Measurements from ENCODE around the gene MMP24. TPM values are rescaled to one million over a fixed set of nuclear protein-coding genes. Genes with fewer than 3 reads are reported as not detected.
A peak's percentile ranks its signal among the peaks of the same experiment; 100 is the strongest.

Gene MMP24
- total RNA-seq, 1 experiment from 2014 or later = 23.0 TPM

GRCh38 chr20:35251613-35251940 lies 25.1 kb downstream of the MMP24 start:
- no peak overlapping the region for H3K4me2 ChIP-seq (ENCODE audit: insufficient read depth, insufficient read length, low read length)
- no peak overlapping the region for H2BK12ac ChIP-seq (ENCODE audit: insufficient read length, low read depth, low read length)
- Mint-ChIP-seq H3K27me3 (ENCODE audit: low read depth) (no peaks in the 10 kb centered on the region; the same call in none of the 2 replicates), H3K27ac (peak overlapping the region in 1 of 3 experiments; percentile 14; a peak in 2 of 7 replicates), H3K9me3 (no peaks in the 10 kb centered on the region; a peak in 1 of 5 replicates), H3K36me3 (ENCODE audit: insufficient read depth in 1 of 3, low read depth in 3 of 3) (peaks cover 0 to 60% (median 36%) of the 10 kb centered on the region in 3 experiments; a peak in 4 of 7 replicates), H3K4me3 (no peak overlapping the region), H3K4me1 (peaks cover 24 to 31% of the 10 kb centered on the region in 2 experiments)
- no peak for TF ChIP-seq CTCF (conservative IDR thresholded peaks at IDR 0.05)
- H2BK15ac ChIP-seq (ENCODE audit: low read depth, low read length) = no peak overlapping the region
- no peak overlapping the region for H3K27ac ChIP-seq (ENCODE audit: insufficient read length, low read depth, low read length)
- H2BK5ac ChIP-seq (ENCODE audit: insufficient read length, low read length) = no peak overlapping the region
- DNase-seq = no peak
- no peaks in the 10 kb centered on the region; the same call in 1 of the 2 replicates for H3K4me1 ChIP-seq (ENCODE audit: insufficient read depth, low read length)
- H3K79me2 ChIP-seq (ENCODE audit: insufficient read depth, low read length) = no peaks in the 10 kb centered on the region
- no peak overlapping the region for H3K23ac ChIP-seq (ENCODE audit: insufficient read length, low read depth, low read length)
- H3K9me3 ChIP-seq (ENCODE audit: control insufficient read depth, low read depth, low read length) = no peaks in the 10 kb centered on the region
- no peaks in the 10 kb centered on the region for H4K20me1 ChIP-seq (ENCODE audit: control insufficient read depth, insufficient read depth, insufficient read length)
- no peaks in the 10 kb centered on the region for H3K23me2 ChIP-seq (ENCODE audit: insufficient read length, low read depth, low read length, poor library complexity, severe bottlenecking)
- no peak overlapping the region for H3K56ac ChIP-seq (ENCODE audit: insufficient read length, low read depth, low read length)
- no peak overlapping the region for H2BK20ac ChIP-seq (ENCODE audit: low read depth, low read length, poor library complexity, severe bottlenecking)
- no peak overlapping the region for H3K14ac ChIP-seq (ENCODE audit: insufficient read depth, low read length)
- no peak overlapping the region for H4K91ac ChIP-seq (ENCODE audit: insufficient read length, low read depth, low read length)
- H3K79me1 ChIP-seq (ENCODE audit: insufficient read depth, low read depth, low read length, poor library complexity, severe bottlenecking) = no peaks in the 10 kb centered on the region
- H2BK120ac ChIP-seq (ENCODE audit: low read depth, low read length, poor library complexity, severe bottlenecking) = no peak overlapping the region
- no peak overlapping the region for H3K9ac ChIP-seq (ENCODE audit: extremely low read depth, insufficient read length, low read length)
- H4K8ac ChIP-seq (replicated peaks; ENCODE audit: insufficient read length, low read depth, low read length) = no peak overlapping the region
- WGBS (ENCODE audit: extremely low coverage, insufficient read length, low lambda C conversion rate) = no CpG with 5 or more reads among the region's 2 CpGs
- H3T11ph ChIP-seq (ENCODE audit: low read length) = no peak overlapping the region
- H4K5ac ChIP-seq (ENCODE audit: insufficient read length, low read depth, low read length) = no peak overlapping the region
- H2AK5ac ChIP-seq (ENCODE audit: insufficient read length, low read length) = no peak overlapping the region
- no peaks in the 10 kb centered on the region for H3K27me3 ChIP-seq (ENCODE audit: insufficient read depth, low read length)
- H3K4ac ChIP-seq (ENCODE audit: low read depth, low read length) = no peak overlapping the region
- H2AFZ ChIP-seq (ENCODE audit: low read length) = no peak overlapping the region
- H3K18ac ChIP-seq (ENCODE audit: insufficient read length, low read depth, low read length) = no peak overlapping the region
